UCSD-AML1 (cell line): ENCODE results near the gene SELENOV.

Source experiments
- DNase-seq: peaks from one replicate; lab custom pipeline; 2025; ENCODE audit not compliant: unreplicated experiment; lab: John Stamatoyannopoulos, UW

SELENOV gene

GRCh38 chr19:39518975-39519374 is 4.0 kb downstream of the SELENOV start:
- no peak for DNase-seq

- no peak for DNase-seq
These were observed 5.9 kb downstream of the SELENOV start for GRCh38 chr19:39520541-39521484.

GRCh38 chr19:39524495-39524894 is 9.6 kb downstream of the SELENOV start:
- no peak for DNase-seq

- DNase-seq = no peak
These were observed 10.3 kb downstream of the SELENOV start for GRCh38 chr19:39525205-39525604.

- no peak for DNase-seq
These were observed 16.9 kb downstream of the SELENOV start for GRCh38 chr19:39531834-39532232.

GRCh38 chr19:39532233-39533002 is 17.5 kb downstream of the SELENOV start, which contains the start of gene EID2B:
TSS of gene EID2B (minus strand) at chr19:39532852. CDS start at chr19:39532802, 50 bp downstream.
- peak; percentile 95 for DNase-seq

GRCh38 chr19:39533003-39533512 is 18.1 kb downstream of the SELENOV start:
- DNase-seq = no peak

GRCh38 chr19:39533791-39534190 is 18.9 kb downstream of the SELENOV start:
- no peak for DNase-seq

GRCh38 chr19:39539165-39539517 is 24.2 kb downstream of the SELENOV start:
- DNase-seq = no peak

GRCh38 chr19:39539518-39540332 is 24.8 kb downstream of the SELENOV start, which contains the start of gene EID2:
TSS of gene EID2 (minus strand) at chr19:39540161. CDS start at chr19:39540079, 82 bp downstream.
- peak; percentile 93 for DNase-seq

- no peak for DNase-seq
These were observed 25.4 kb downstream of the SELENOV start for GRCh38 chr19:39540333-39540673.

- no peak for DNase-seq
These were observed 27.3 kb downstream of the SELENOV start for GRCh38 chr19:39542206-39542605.

- no peak for DNase-seq
These were observed 28.5 kb downstream of the SELENOV start for GRCh38 chr19:39543477-39543857.

GRCh38 chr19:39544226-39544903 is 29.4 kb downstream of the SELENOV start:
- no peak for DNase-seq

GRCh38 chr19:39544911-39545310 is 30.0 kb downstream of the SELENOV start:
- no peak for DNase-seq

GRCh38 chr19:39546599-39546998 is 31.7 kb downstream of the SELENOV start:
- DNase-seq = no peak

GRCh38 chr19:39550197-39550596 is 35.3 kb downstream of the SELENOV start:
- no peak for DNase-seq

- DNase-seq = no peak
These were observed 38.2 kb downstream of the SELENOV start for GRCh38 chr19:39553082-39553652.

GRCh38 chr19:39554701-39555311 is 39.9 kb downstream of the SELENOV start:
- no peak for DNase-seq

- no peak for DNase-seq
These were observed 40.9 kb downstream of the SELENOV start for GRCh38 chr19:39555883-39556282.
